Type B pancreatic cell (in vitro differentiated cells): ENCODE data around the gene CEP57L1. TPM values are rescaled to one million over a fixed set of nuclear protein-coding genes. Genes with fewer than 3 reads are reported as not detected.
A peak's percentile ranks its signal among the peaks of the same experiment; 100 is the strongest.

Experiments
- DNase-seq: peaks from one replicate; pipeline ENCODE4 v3.0.0; 2021; ENCODE audit warnings: mixed read lengths; ENCODE audit not compliant: unreplicated experiment; ENCODE audit errors: extremely low spot score
- H3K27ac Mint-ChIP-seq: 2 replicates; pipeline ENCODE4 v1.8.0; 2021; ENCODE audit warnings: mild to moderate bottlenecking, mixed read lengths
- H3K27me3 Mint-ChIP-seq: 2 replicates; pipeline ENCODE4 v1.8.0; 2021; ENCODE audit warnings: mixed read lengths
- H3K36me3 Mint-ChIP-seq: 2 replicates; pipeline ENCODE4 v1.8.0; 2021; ENCODE audit warnings: mixed read lengths
- H3K4me1 Mint-ChIP-seq: one replicate; pipeline ENCODE4 v1.8.0; 2021; ENCODE audit warnings: mixed read lengths; ENCODE audit not compliant: unreplicated experiment
- H3K4me3 Mint-ChIP-seq: 2 replicates; pipeline ENCODE4 v1.8.0; 2021; ENCODE audit warnings: mild to moderate bottlenecking, mixed read lengths
- H3K9me3 Mint-ChIP-seq: 2 replicates; pipeline ENCODE4 v1.8.0; 2021; ENCODE audit warnings: mixed read lengths
- total RNA-seq: library from RNA; stranded (reverse); gene quantifications from 2 replicates; pipeline ENCODE4 v1.2.1, GENCODE V29; 2021; ENCODE audit warnings: low replicate concordance
- TF ChIP-seq, protein P1 (sequence below): fragments of 200-600 bp; sonication (generic); conservative IDR thresholded peaks from 2 replicates; pipeline ENCODE4 v1.5.0; 2021; ENCODE audit warnings: antibody characterized with exemption, mild to moderate bottlenecking

The CEP57L1 gene
- total RNA-seq, 1 donor from 2014 or later = 20.7 TPM

DNA sequence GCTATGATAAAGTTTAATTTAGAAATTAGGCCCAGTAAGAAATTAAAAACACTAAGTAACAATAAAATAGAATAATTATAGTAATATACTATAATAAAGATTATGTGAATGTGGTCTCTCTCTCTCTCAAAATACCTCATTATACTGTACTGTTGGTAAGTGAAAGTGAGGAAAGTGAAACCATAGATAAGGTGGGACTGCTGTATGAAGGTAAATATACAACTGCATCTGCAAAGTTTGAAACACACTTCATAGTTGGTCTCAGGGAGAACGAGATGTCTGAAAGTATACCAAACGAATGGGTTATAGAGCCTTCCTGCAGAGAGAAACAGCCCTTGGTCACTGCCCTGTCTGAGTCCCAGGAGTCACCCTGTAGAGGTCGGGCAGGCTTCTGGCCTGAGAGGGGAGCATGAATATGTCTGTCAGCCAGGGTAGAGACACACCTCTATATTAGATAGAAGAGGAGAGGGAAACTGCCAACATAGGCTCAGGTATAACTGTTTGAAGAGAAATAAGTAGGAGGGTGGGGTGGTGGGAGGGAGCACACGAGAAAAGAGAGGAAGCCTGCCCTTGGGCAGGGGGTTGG lies 32.4 kb upstream of the CEP57L1 start:
- Mint-ChIP-seq H3K9me3 (no peaks in the 10 kb centered on the region), H3K27me3 (no peaks in the 10 kb centered on the region), H3K4me1 (peaks cover 10% of the 10 kb centered on the region), H3K36me3 (no peaks in the 10 kb centered on the region), H3K27ac (no peak overlapping the region), H3K4me3 (no peak overlapping the region)
- no peak for DNase-seq
- TF ChIP-seq, protein P1, sequence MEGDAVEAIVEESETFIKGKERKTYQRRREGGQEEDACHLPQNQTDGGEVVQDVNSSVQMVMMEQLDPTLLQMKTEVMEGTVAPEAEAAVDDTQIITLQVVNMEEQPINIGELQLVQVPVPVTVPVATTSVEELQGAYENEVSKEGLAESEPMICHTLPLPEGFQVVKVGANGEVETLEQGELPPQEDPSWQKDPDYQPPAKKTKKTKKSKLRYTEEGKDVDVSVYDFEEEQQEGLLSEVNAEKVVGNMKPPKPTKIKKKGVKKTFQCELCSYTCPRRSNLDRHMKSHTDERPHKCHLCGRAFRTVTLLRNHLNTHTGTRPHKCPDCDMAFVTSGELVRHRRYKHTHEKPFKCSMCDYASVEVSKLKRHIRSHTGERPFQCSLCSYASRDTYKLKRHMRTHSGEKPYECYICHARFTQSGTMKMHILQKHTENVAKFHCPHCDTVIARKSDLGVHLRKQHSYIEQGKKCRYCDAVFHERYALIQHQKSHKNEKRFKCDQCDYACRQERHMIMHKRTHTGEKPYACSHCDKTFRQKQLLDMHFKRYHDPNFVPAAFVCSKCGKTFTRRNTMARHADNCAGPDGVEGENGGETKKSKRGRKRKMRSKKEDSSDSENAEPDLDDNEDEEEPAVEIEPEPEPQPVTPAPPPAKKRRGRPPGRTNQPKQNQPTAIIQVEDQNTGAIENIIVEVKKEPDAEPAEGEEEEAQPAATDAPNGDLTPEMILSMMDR = no peak

DNA sequence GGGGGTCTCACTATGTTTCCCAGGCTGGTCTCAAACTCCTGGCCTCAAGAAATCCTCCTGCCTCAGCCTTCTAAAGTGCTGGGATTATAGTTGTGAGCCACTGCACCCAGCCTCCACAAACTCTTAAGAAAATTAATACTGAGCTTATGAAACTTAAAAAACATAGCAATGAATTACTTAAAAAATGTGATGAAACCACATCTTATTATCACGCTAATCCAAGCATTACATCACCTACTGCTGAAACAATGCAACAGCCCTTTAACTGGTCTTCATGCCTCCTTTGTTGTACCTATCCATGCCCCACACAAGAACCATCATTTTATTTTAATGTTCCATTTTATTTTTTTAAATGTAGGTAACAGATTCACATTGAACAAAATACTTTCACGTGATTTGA lies 25.6 kb upstream of the CEP57L1 start:
- Mint-ChIP-seq H3K9me3 (no peaks in the 10 kb centered on the region), H3K4me1 (peaks cover 11% of the 10 kb centered on the region), H3K27ac (no peak overlapping the region)

DNA sequence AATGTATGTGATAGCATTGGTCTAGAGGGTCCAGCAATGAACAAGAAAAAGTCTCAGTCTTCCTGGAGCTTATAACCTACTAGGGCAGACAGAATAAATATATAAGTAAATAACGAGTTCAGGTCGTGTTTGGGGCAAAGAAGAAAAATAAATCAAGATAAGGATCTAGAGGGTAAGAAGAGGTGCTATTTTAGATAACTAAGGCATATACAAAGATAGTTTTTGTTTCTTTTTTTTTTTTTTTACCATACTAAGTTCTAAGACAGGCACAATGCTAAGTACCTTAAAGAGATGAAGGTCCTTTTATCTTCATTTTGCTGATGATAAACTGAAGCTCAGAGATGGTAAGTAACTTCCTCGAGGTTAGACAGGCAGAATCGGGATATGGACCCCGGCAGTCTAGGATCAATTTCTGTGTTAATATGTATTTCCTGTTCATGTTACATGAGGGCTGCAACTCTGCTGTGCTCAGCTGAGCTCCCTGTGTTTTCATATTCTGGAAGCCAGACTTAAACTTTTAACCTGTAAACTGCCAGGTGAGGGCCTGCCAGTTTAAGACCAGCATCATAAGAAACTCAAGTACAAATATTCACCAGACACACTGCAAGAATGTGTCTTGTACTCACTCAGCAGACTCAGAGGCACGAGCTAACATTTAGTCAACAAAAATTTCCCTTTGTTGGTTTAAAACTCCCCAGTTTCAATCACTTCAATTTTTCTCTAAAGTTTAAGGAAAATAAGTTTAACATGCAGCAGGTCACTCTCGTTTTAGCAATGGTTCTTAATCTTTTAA lies 24.0 kb upstream of the CEP57L1 start:
- Mint-ChIP-seq H3K4me1 (peaks cover 18% of the 10 kb centered on the region), H3K4me3 (no peak overlapping the region), H3K9me3 (no peaks in the 10 kb centered on the region), H3K27ac (no peak overlapping the region), H3K36me3 (no peaks in the 10 kb centered on the region), H3K27me3 (no peaks in the 10 kb centered on the region)
- TF ChIP-seq, protein P1 = no peak
- no peak for DNase-seq

More for the DNA sequence above, 25.6 kb upstream of the CEP57L1 start:
- no peak for DNase-seq
- Mint-ChIP-seq H3K27me3 (no peaks in the 10 kb centered on the region), H3K4me3 (no peak overlapping the region), H3K36me3 (no peaks in the 10 kb centered on the region)
- TF ChIP-seq, protein P1 = no peak

DNA sequence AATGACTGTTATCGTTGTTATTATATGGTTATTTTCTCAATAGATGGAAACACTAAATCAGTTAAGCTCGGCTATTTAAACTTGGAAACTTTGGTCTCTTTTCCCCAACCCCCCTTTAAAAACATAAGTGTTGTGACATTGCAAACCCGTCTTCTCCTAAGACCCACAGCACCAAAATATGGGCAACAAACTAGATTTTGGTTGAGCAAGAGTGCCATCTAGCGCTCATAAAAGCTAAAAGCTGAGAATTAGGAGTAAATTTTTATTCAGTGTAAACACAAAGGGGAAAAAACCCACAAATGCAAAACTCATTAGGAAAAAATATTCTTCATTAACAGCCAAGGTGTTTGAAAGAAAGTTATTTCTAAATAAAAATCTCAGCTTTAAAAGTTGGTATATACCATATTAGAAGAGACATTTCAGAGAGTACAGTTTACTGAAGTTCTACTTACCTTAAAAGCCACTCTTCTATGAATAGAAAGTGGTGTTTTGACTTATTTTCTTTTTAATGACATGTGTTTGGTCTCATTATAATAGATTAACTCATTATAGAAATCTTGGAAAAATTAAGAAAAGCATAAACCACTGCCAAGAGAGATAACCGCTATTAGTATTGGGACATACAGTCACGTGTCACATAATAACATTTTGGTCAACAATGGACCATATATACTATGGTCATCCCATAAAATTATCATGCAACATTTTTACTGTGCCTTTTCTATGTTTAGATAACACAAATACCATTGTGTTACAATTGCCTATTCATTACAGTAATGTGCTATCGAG lies 21.8 kb upstream of the CEP57L1 start:
- Mint-ChIP-seq H3K4me3 (no peak overlapping the region), H3K36me3 (no peaks in the 10 kb centered on the region), H3K27me3 (no peaks in the 10 kb centered on the region), H3K4me1 (peaks cover 24% of the 10 kb centered on the region), H3K27ac (no peak overlapping the region), H3K9me3 (no peaks in the 10 kb centered on the region)
- TF ChIP-seq, protein P1 = peak; percentile 86
- no peak for DNase-seq

DNA sequence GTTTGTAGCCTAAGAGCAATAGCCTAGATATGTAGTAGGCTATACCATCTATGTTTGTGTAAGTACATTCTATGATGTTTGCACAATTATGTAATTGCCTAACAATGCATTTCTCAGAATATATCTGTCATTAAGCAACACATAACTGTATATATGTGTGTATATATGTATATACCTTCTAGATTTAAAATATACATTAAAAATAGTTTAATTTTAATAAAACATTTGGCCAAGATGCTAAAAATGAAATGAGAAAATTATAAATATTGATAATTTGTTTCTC lies 21.2 kb upstream of the CEP57L1 start:
- Mint-ChIP-seq H3K27ac (no peak overlapping the region), H3K36me3 (no peaks in the 10 kb centered on the region), H3K9me3 (no peaks in the 10 kb centered on the region), H3K4me1 (peaks cover 24% of the 10 kb centered on the region), H3K4me3 (no peak overlapping the region), H3K27me3 (no peaks in the 10 kb centered on the region)
- TF ChIP-seq, protein P1 = no peak
- DNase-seq = no peak
